H9 (cell line): ENCODE measurements around the gene TM9SF2. TPM values are rescaled to one million over a fixed set of nuclear protein-coding genes. Genes with fewer than 3 reads are reported as not detected.

Experiments
- DNase-seq: peaks from one replicate; pipeline ENCODE4 v3.0.0-alpha.2; 2017
- H2AFZ ChIP-seq: one replicate; pipeline ENCODE4 v1.6.1; 2013; ENCODE audit warnings: mild to moderate bottlenecking, low read length, control low read depth, moderate library complexity
- H2AK5ac ChIP-seq: 2 replicates; pipeline ENCODE4 v1.6.1; 2013; ENCODE audit warnings: low read length, control low read depth, mixed read lengths; ENCODE audit not compliant: insufficient read length
- H2BK120ac ChIP-seq: one replicate; pipeline ENCODE4 v1.6.1; 2013; ENCODE audit warnings: low read depth, mild to moderate bottlenecking, low read length, control low read depth, inconsistent platforms; ENCODE audit not compliant: poor library complexity, severe bottlenecking
- H2BK12ac ChIP-seq: 2 replicates; pipeline ENCODE4 v1.6.1; 2013; ENCODE audit warnings: low read length, control low read depth, mixed read lengths, low read depth; ENCODE audit not compliant: insufficient read length
- H2BK15ac ChIP-seq: 2 replicates; pipeline ENCODE4 v1.6.1; 2013; ENCODE audit warnings: low read depth, low read length, control low read depth
- H2BK20ac ChIP-seq: one replicate; pipeline ENCODE4 v1.6.1; 2013; ENCODE audit warnings: low read depth, mild to moderate bottlenecking, low read length, control low read depth, inconsistent platforms; ENCODE audit not compliant: poor library complexity, severe bottlenecking
- H2BK5ac ChIP-seq: 2 replicates; pipeline ENCODE4 v1.6.1; 2013; ENCODE audit warnings: low read length, control low read depth, mixed read lengths; ENCODE audit not compliant: insufficient read length
- H3K14ac ChIP-seq: 2 replicates; pipeline ENCODE4 v1.6.1; 2013; ENCODE audit warnings: low read length, control low read depth; ENCODE audit not compliant: insufficient read depth
- H3K18ac ChIP-seq: 2 replicates; pipeline ENCODE4 v1.6.1; 2013; ENCODE audit warnings: low read depth, mild to moderate bottlenecking, mixed read lengths, low read length, control low read depth; ENCODE audit not compliant: insufficient read length
- H3K23ac ChIP-seq: 2 replicates; pipeline ENCODE4 v1.6.1; 2013; ENCODE audit warnings: low read length, control low read depth, mixed read lengths, low read depth; ENCODE audit not compliant: insufficient read length
- H3K23me2 ChIP-seq: 2 replicates; pipeline ENCODE4 v1.6.1; 2013; ENCODE audit warnings: low read depth, mild to moderate bottlenecking, mixed read lengths, low read length, control low read depth; ENCODE audit not compliant: insufficient read length, poor library complexity, severe bottlenecking
- H3K27ac ChIP-seq: 2 replicates; pipeline ENCODE4 v1.5.1; 2013; ENCODE audit warnings: low read length, control low read depth, mixed read lengths, low read depth; ENCODE audit not compliant: insufficient read length
- H3K27me3 ChIP-seq: 2 replicates; pipeline ENCODE4 v1.6.1; 2013; ENCODE audit warnings: low read length, control low read depth, inconsistent platforms; ENCODE audit not compliant: insufficient read depth
- H3K4ac ChIP-seq: 2 replicates; pipeline ENCODE4 v1.6.1; 2013; ENCODE audit warnings: low read depth, mild to moderate bottlenecking, control low read depth, inconsistent platforms, low read length, moderate library complexity
- H3K4me1 ChIP-seq: 2 replicates; pipeline ENCODE4 v1.6.1; 2013; ENCODE audit warnings: low read length, control low read depth, inconsistent platforms; ENCODE audit not compliant: insufficient read depth
- H3K4me2 ChIP-seq: 2 replicates; pipeline ENCODE4 v1.6.1; 2013; ENCODE audit warnings: low read length, control low read depth, mixed read lengths; ENCODE audit not compliant: insufficient read length, insufficient read depth
- H3K56ac ChIP-seq: 2 replicates; pipeline ENCODE4 v1.6.1; 2013; ENCODE audit warnings: low read depth, mild to moderate bottlenecking, mixed read lengths, low read length, control low read depth; ENCODE audit not compliant: insufficient read length
- H3K79me1 ChIP-seq: 2 replicates; pipeline ENCODE4 v1.6.1; 2013; ENCODE audit warnings: low read depth, mild to moderate bottlenecking, moderate library complexity, low read length, control low read depth, inconsistent platforms; ENCODE audit not compliant: insufficient read depth, poor library complexity, severe bottlenecking
- H3K79me2 ChIP-seq: 2 replicates; pipeline ENCODE4 v1.6.1; 2013; ENCODE audit warnings: low read length, control low read depth, inconsistent platforms; ENCODE audit not compliant: insufficient read depth
- H3K9ac ChIP-seq: 2 replicates; pipeline ENCODE4 v1.6.1; 2013; ENCODE audit warnings: low read length, control low read depth, mixed read lengths; ENCODE audit not compliant: insufficient read length; ENCODE audit errors: extremely low read depth
- H3K9me3 ChIP-seq: one replicate; pipeline ENCODE4 v1.6.1; 2013; ENCODE audit warnings: low read depth, low read length, inconsistent platforms; ENCODE audit not compliant: control insufficient read depth
- H3T11ph ChIP-seq: one replicate; pipeline ENCODE4 v1.6.1; 2013; ENCODE audit warnings: mild to moderate bottlenecking, low read length, control low read depth, inconsistent platforms
- H4K20me1 ChIP-seq: one replicate; pipeline ENCODE4 v1.6.1; 2013; ENCODE audit not compliant: control insufficient read depth, insufficient read length, insufficient read depth
- H4K5ac ChIP-seq: 2 replicates; pipeline ENCODE4 v1.6.1; 2013; ENCODE audit warnings: low read depth, mild to moderate bottlenecking, mixed read lengths, low read length, control low read depth; ENCODE audit not compliant: insufficient read length
- H4K8ac ChIP-seq: replicated peaks from 2 replicates; pipeline ENCODE4 v1.6.1; 2013; ENCODE audit warnings: low read length, control low read depth, mixed read lengths, low read depth; ENCODE audit not compliant: insufficient read length
- H4K91ac ChIP-seq: 2 replicates; pipeline ENCODE4 v1.6.1; 2013; ENCODE audit warnings: low read depth, mild to moderate bottlenecking, moderate library complexity, mixed read lengths, low read length, control low read depth; ENCODE audit not compliant: insufficient read length
- H3K27ac Mint-ChIP-seq, 3 experiments: 2 replicates in 2 of 3; 3 replicates in 1 of 3; pipeline ENCODE4 v1.8.0; 2020 to 2021; ENCODE audit warnings: mixed read lengths in 3 of 3, mild to moderate bottlenecking in 1 of 3, moderate library complexity in 1 of 3
- H3K27me3 Mint-ChIP-seq: 2 replicates; pipeline ENCODE4 v1.8.0; 2021; ENCODE audit warnings: low read depth, mild to moderate bottlenecking, moderate library complexity, mixed read lengths
- H3K36me3 Mint-ChIP-seq, 3 experiments: 2 replicates in 2 of 3; 3 replicates in 1 of 3; pipeline ENCODE4 v1.8.0; 2020 to 2021; ENCODE audit warnings: low read depth in 3 of 3, mixed read lengths in 3 of 3; ENCODE audit not compliant: insufficient read depth in 1 of 3
- H3K4me1 Mint-ChIP-seq, 2 experiments: 2 replicates each; pipeline ENCODE4 v1.8.0; 2020; ENCODE audit warnings: mixed read lengths in 2 of 2
- H3K4me3 Mint-ChIP-seq, 2 experiments: 2 replicates in 1 of 2; 3 replicates in 1 of 2; pipeline ENCODE4 v1.8.0; 2020 to 2021; ENCODE audit warnings: mild to moderate bottlenecking in 2 of 2, mixed read lengths in 2 of 2, moderate library complexity in 1 of 2
- H3K9me3 Mint-ChIP-seq, 2 experiments: 2 replicates in 1 of 2; 3 replicates in 1 of 2; pipeline ENCODE4 v1.8.0; 2020; ENCODE audit warnings: mild to moderate bottlenecking in 2 of 2, mixed read lengths in 2 of 2, moderate library complexity in 1 of 2
- CTCF ChIP-seq: fragments of 200-600 bp; sonication (generic); conservative IDR thresholded peaks from 3 replicates; pipeline ENCODE4 v1.8.0; 2021; ENCODE audit warnings: antibody characterized with exemption, mild to moderate bottlenecking
- WGBS: extraction: QIAGEN DNeasy Blood & Tissue Kit; methylation state at CpG from one replicate; pipeline ENCODE4 v1.1.7; 2013; ENCODE audit warnings: missing lambda C conversion rate, low lambda C conversion rate, mixed read lengths; ENCODE audit not compliant: insufficient read length; ENCODE audit errors: extremely low coverage; 5-methylcytosine and 5-hydroxymethylcytosine counted together
- total RNA-seq: library from RNA; stranded (reverse); gene quantifications from 2 replicates; pipeline ENCODE4 v1.2.1, GENCODE V29; 2021

The TM9SF2 gene
- total RNA-seq, 1 experiment from 2014 or later = 86.1 TPM

GRCh38 chr13:99470027-99470426 is 31.2 kb upstream of the TM9SF2 start:
- Mint-ChIP-seq H3K4me1 (peaks cover 13 to 15% of the 10 kb centered on the region in 2 experiments), H3K27me3 (peaks cover 6% of the 10 kb centered on the region; the same call in 1 of the 2 replicates), H3K36me3 (no peaks in the 10 kb centered on the region; a peak in 1 of 7 replicates), H3K27ac (no peak overlapping the region), H3K4me3 (no peak overlapping the region), H3K9me3 (no peaks in the 10 kb centered on the region)
- H3K9ac ChIP-seq = no peak overlapping the region
- no peak overlapping the region for H3K56ac ChIP-seq
- H2AFZ ChIP-seq = no peak overlapping the region
- H3K27me3 ChIP-seq = no peaks in the 10 kb centered on the region
- DNase-seq = no peak
- H3K9me3 ChIP-seq = no peaks in the 10 kb centered on the region
- H3T11ph ChIP-seq = no peak overlapping the region
- no peaks in the 10 kb centered on the region for H3K79me2 ChIP-seq
- H2AK5ac ChIP-seq = no peak overlapping the region
- no peak overlapping the region for H2BK5ac ChIP-seq
- no peak overlapping the region for H2BK20ac ChIP-seq
- H2BK120ac ChIP-seq = no peak overlapping the region
- H4K91ac ChIP-seq = no peak overlapping the region
- no peaks in the 10 kb centered on the region for H4K20me1 ChIP-seq
- H4K8ac ChIP-seq = no peak overlapping the region
- no peak overlapping the region for H4K5ac ChIP-seq
- no peak overlapping the region for H3K4me2 ChIP-seq
- H3K23me2 ChIP-seq = no peaks in the 10 kb centered on the region
- no peak overlapping the region for H3K14ac ChIP-seq
- H2BK12ac ChIP-seq = no peak overlapping the region
- H3K4me1 ChIP-seq = no peaks in the 10 kb centered on the region; the same call in 1 of the 2 replicates
- no peak for TF ChIP-seq CTCF
- no peak overlapping the region for H3K4ac ChIP-seq
- H3K18ac ChIP-seq = no peak overlapping the region
- H3K27ac ChIP-seq = no peak overlapping the region
- no peaks in the 10 kb centered on the region for H3K79me1 ChIP-seq
- no CpG with 5 or more reads among the region's 6 CpGs for WGBS
- H2BK15ac ChIP-seq = no peak overlapping the region
- no peak overlapping the region for H3K23ac ChIP-seq
